HCT116 (cell line): ENCODE measurements around the gene DDR1.

Experiments
- CEBPB ChIP-seq: IDR thresholded peaks from 2 replicates; pipeline ENCODE4 v1.6.1; 2012; ENCODE audit warnings: low read depth
- CTCF ChIP-seq, 3 experiments: fragments of 200-600 bp in 1 of 3; sonication (generic) in 1 of 3; IDR thresholded peaks in 2 of 3; conservative IDR thresholded peaks in 1 of 3; 2 replicates each; pipeline ENCODE4 v1.5.1; 2012 to 2017; ENCODE audit warnings: low read depth in 2 of 3, low read length in 2 of 3, antibody characterized with exemption in 1 of 3, borderline replicate concordance in 1 of 3, control low read depth in 1 of 3, mild to moderate bottlenecking in 1 of 3, mixed read lengths in 1 of 3, mixed run types in 1 of 3, moderate library complexity in 1 of 3; ENCODE audit not compliant: insufficient read depth in 1 of 3
- EGR1 ChIP-seq: IDR thresholded peaks from 2 replicates; pipeline ENCODE4 v1.6.1; 2012; ENCODE audit warnings: low read depth
- ELF1 ChIP-seq: IDR thresholded peaks from 2 replicates; pipeline ENCODE4 v1.6.1; 2012; ENCODE audit warnings: low read depth, borderline replicate concordance
- EZH2 ChIP-seq: fragments of 200-600 bp; sonication (generic); IDR thresholded peaks from 2 replicates; pipeline ENCODE4 v1.6.1; 2017; ENCODE audit warnings: antibody characterized with exemption, mixed run types
- EZH2phosphoT487 ChIP-seq: fragments of 200-600 bp; IDR thresholded peaks from 2 replicates; pipeline ENCODE4 v1.6.1; 2018; ENCODE audit warnings: antibody characterized with exemption, borderline replicate concordance
- JUND ChIP-seq: IDR thresholded peaks from 2 replicates; pipeline ENCODE4 v1.6.1; 2012
- MAX ChIP-seq: IDR thresholded peaks from 2 replicates; pipeline ENCODE4 v1.6.1; 2012
- POLR2A ChIP-seq: IDR thresholded peaks from 2 replicates; pipeline ENCODE4 v1.7.0; 2011; ENCODE audit warnings: borderline replicate concordance; ENCODE audit not compliant: insufficient read depth, insufficient read length; ENCODE audit errors: extremely low read depth
- POLR2AphosphoS5 ChIP-seq: IDR thresholded peaks from 2 replicates; pipeline ENCODE4 v1.6.1; 2011; ENCODE audit warnings: mild to moderate bottlenecking, low read depth, low read length, moderate library complexity
- RAD21 ChIP-seq: IDR thresholded peaks from 2 replicates; pipeline ENCODE4 v1.6.1; 2012; ENCODE audit warnings: low read depth, mild to moderate bottlenecking
- TCF7L2 ChIP-seq: IDR thresholded peaks from 2 replicates; pipeline ENCODE4 v1.7.0; 2011; ENCODE audit warnings: borderline replicate concordance, inconsistent platforms; ENCODE audit not compliant: insufficient read depth, insufficient read length; ENCODE audit errors: extremely low read depth
- ZNF274 ChIP-seq: fragments of 200-500 bp; sonication (Bioruptor generic); IDR thresholded peaks from 2 replicates; pipeline ENCODE4 v1.6.1; 2014; ENCODE audit warnings: mild to moderate bottlenecking, low read depth, low read length, inconsistent platforms
- TF ChIP-seq, protein P1 (sequence below): IDR thresholded peaks from 2 replicates; pipeline ENCODE4 v1.6.1; 2012; ENCODE audit warnings: low read depth

GRCh38 chr6:30897882-30898281 lies 13.6 kb downstream of the DDR1 start:
- TF ChIP-seq ZNF274 (no peak), CTCF (IDR thresholded peaks at IDR 0.05 in 2 of 3, conservative IDR thresholded peaks at IDR 0.05 in 1 of 3; ENCODE audit: borderline replicate concordance in 1 of 3, insufficient read depth in 1 of 3, low read depth in 2 of 3, low read length in 2 of 3) (no peak), ELF1 (no peak), POLR2AphosphoS5 (no peak), TCF7L2 (no peak), MAX (no peak), CEBPB (no peak), POLR2A (no peak), EZH2 (no peak), JUND (no peak), EGR1 (no peak), EZH2phosphoT487 (no peak), RAD21 (no peak)
- TF ChIP-seq, protein P1, sequence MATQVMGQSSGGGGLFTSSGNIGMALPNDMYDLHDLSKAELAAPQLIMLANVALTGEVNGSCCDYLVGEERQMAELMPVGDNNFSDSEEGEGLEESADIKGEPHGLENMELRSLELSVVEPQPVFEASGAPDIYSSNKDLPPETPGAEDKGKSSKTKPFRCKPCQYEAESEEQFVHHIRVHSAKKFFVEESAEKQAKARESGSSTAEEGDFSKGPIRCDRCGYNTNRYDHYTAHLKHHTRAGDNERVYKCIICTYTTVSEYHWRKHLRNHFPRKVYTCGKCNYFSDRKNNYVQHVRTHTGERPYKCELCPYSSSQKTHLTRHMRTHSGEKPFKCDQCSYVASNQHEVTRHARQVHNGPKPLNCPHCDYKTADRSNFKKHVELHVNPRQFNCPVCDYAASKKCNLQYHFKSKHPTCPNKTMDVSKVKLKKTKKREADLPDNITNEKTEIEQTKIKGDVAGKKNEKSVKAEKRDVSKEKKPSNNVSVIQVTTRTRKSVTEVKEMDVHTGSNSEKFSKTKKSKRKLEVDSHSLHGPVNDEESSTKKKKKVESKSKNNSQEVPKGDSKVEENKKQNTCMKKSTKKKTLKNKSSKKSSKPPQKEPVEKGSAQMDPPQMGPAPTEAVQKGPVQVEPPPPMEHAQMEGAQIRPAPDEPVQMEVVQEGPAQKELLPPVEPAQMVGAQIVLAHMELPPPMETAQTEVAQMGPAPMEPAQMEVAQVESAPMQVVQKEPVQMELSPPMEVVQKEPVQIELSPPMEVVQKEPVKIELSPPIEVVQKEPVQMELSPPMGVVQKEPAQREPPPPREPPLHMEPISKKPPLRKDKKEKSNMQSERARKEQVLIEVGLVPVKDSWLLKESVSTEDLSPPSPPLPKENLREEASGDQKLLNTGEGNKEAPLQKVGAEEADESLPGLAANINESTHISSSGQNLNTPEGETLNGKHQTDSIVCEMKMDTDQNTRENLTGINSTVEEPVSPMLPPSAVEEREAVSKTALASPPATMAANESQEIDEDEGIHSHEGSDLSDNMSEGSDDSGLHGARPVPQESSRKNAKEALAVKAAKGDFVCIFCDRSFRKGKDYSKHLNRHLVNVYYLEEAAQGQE, result no peak
